SU-DHL-6 (cell line): Measurements from ENCODE around the gene TAF15.

ENCODE experiments used
- EZH2phosphoT487 ChIP-seq: fragments of 200-600 bp; sonication (generic), shearing (Covaris generic); conservative IDR thresholded peaks from 2 replicates; pipeline ENCODE4 v1.6.1; 2018; ENCODE audit warnings: mild to moderate bottlenecking, antibody characterized with exemption, low read length, moderate library complexity, mixed read lengths
- TF ChIP-seq, protein P1 (sequence below): fragments of 200-600 bp; sonication (generic); IDR thresholded peaks from one replicate; pipeline ENCODE4 v1.5.1; 2017; ENCODE audit warnings: antibody characterized with exemption, mild to moderate bottlenecking, low read length, moderate library complexity; ENCODE audit not compliant: insufficient read depth, poor library complexity, severe bottlenecking

DNA sequence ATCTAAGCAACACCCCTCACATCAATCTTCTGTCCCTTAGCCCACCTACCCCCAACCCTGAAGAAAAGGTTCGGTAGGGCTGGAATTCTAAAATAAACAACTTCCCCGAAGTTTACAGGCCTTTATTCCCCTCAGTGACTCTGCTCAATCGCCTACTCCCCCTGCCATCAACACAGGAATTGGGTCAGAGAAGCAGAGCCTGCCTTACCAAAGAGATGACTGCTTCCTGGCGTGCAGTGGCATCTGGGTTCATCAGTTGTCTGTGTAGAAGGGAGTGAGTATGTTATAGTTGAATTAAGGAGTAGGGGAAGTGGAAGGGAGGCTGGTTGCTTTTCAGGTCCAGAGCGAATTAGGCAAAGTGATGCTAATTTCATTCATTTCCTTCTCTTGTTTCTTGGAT lies 46.7 kb downstream of the TAF15 start:
- TF ChIP-seq, protein P1, sequence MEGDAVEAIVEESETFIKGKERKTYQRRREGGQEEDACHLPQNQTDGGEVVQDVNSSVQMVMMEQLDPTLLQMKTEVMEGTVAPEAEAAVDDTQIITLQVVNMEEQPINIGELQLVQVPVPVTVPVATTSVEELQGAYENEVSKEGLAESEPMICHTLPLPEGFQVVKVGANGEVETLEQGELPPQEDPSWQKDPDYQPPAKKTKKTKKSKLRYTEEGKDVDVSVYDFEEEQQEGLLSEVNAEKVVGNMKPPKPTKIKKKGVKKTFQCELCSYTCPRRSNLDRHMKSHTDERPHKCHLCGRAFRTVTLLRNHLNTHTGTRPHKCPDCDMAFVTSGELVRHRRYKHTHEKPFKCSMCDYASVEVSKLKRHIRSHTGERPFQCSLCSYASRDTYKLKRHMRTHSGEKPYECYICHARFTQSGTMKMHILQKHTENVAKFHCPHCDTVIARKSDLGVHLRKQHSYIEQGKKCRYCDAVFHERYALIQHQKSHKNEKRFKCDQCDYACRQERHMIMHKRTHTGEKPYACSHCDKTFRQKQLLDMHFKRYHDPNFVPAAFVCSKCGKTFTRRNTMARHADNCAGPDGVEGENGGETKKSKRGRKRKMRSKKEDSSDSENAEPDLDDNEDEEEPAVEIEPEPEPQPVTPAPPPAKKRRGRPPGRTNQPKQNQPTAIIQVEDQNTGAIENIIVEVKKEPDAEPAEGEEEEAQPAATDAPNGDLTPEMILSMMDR: no peak
- no peak for TF ChIP-seq EZH2phosphoT487
